ENCODE results near the gene USP36.

GRCh38 chr17:78878261-78878660 lies 37.6 kb upstream of the USP36 start:
- TF ChIP-seq YY1 (IDR thresholded peaks at IDR 0.05; ENCODE audit: insufficient read depth, insufficient read length) (no peak), SUZ12 (IDR thresholded peaks at IDR 0.05; ENCODE audit: extremely low read depth, insufficient read depth, insufficient read length) (no peak)
